ENCODE data around the gene ARHGAP40.

ARHGAP40 gene

DNA sequence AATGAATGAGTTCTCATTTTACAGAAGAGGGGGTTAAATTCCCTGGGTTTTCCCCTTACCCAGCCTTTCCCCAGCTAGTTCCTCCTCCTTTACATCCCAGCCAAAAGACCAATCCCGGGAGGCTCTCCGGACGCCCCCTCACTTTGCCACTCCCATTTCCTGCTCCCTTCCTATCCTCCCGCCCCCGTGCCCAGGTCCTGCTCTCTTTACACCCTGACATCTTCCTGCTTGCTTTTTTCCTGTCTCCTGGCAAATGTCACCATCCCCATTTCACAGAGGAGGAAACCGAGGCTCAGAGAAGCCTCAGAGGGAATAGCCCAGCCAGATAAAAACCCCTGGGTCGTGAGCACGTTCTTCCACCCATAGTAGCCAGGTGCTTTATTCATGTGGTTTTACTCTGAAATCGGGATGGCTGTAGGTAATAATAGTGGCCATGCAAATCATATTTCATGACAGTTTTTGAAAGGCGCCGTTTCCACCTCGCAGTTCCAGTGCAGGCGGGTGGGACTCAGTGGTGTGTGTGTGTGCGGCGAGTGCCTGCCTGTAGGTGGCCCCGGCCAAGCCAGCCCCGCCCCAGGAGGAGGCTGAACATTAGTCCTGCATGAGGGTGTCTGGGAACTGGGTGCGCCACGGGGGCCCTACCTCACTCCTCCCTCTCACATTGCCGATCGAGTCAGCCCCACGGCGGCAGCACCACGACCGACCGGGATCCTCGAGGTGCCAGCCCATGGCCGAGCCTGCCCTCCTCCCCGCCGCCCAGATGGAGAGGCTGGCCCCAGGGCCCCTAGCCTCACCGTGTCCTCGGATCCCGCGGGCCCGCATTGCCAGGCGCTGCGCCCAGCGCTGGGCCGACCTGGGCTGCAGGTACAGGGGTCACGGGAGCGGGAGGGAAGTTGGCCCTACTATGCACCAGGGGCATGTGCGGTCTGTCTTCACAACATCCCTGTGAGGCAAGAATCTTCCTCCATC is at the start of gene ARHGAP40:
Gene ARHGAP40, plus strand, starts transcription at position 594 of the 969 bp plus-strand sequence.
- no peak for DNase-seq

DNA sequence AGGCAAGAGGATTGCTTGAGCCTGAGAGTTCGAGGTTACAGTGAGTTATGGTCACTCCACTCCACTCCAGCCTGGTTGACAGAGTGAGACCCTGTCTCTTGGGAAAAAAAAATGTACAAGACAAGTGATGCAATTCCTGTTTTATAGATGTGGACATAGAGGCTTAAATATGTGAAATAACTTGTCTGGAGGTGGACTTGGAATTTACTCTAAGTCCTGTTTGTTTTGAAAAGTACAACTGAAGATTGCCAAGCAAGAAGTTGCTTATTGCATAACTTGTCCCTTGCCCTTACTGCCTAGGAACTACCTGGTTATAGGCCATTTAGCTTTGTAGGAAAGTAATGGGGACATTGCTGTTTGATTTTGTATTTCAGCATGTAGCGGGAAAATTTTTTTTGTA is 46.6 kb upstream of the ARHGAP40 start:
- no peak for DNase-seq

DNA sequence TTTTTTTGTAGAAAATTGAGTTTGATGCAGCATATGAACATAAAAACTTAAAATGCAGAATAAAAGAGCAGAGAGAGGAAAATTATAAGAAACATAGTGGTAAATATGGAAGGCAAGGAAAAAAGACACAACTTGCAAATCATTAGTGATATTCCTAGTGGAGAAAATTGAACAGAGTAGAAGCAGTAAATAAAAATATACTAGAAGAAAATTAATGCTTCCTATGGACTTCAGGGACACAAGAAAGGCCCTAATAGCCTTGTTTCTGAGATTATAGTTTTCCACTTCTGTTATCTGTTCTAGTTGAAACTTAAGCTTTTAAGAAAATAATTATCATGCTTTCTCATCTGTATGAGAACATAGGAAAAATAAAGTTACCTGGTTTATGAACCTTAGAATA is 46.2 kb upstream of the ARHGAP40 start:
- no peak for DNase-seq

DNA sequence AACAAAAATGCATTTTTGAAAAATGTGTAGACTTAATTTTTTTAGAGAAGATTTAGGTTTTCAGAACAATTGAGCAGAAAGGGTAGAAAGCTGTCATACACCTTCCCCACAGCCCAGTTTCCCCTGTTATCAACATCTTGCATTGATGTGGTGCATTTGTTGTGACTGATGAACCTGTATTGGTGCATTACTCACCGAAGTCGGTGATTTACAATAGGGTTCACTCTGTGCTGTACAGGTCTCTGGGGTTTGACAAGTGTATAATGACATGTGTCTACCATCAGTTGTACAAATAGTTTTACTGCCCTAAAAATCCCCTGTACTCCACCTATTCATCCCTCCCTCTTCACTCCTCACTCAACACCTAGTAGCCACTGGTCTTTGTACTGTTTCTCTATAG is 44.4 kb upstream of the ARHGAP40 start:
- no peak for DNase-seq

DNA sequence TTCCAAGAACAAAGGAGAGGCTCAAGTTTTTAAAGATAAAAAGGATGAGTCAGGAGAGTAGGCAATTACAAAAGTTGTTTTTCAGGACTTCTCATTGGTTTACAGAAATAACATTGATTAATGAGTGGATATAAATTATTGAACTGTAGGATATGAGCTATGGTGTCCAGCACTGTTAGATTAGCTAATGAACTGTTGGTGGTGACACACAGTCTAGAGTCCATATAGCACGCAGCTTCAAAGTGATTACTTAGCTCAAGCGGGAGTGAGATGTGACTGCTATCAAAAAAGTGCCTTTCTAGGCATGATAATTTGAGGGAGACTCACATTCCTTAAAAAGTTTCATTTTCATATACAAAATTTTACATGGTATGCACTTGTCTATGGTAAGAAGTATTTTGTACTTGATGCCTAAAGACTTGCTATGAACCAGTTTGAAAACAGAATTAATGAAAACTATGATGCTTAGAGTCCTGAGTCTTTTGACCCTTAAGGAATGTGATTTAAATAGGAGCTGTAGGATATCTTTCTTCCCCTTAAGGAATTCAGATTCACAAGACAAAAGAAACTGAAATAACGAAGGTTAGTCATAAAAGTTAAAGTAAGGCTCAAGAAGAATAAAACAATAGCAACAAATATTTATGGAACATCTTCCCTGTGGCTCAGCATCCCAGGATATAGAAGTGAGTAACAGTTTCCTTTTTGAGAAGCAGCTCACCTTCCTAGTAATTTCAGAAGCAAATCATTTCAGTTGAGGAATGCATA is 42.8 kb upstream of the ARHGAP40 start:
- no peak for DNase-seq

DNA sequence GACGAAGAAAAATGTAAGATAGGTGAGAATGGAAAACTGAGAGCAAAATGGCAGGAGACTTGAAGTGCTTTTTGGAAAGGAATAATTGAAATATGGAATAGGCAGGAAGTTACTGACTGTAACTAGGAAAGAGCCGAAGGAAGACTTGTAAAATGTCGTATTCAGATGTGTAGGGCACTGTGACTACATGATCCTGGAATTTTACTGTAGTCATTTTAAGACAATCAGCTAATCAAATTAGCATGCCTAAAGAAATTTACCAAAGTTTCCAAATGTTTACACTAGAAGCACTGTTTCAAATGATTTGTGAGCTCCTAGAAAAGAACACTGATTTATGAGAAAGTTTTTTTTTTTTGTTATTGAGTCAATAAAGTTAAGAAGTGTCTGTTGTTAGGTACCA is 41.8 kb upstream of the ARHGAP40 start:
- DNase-seq, result no peak

DNA sequence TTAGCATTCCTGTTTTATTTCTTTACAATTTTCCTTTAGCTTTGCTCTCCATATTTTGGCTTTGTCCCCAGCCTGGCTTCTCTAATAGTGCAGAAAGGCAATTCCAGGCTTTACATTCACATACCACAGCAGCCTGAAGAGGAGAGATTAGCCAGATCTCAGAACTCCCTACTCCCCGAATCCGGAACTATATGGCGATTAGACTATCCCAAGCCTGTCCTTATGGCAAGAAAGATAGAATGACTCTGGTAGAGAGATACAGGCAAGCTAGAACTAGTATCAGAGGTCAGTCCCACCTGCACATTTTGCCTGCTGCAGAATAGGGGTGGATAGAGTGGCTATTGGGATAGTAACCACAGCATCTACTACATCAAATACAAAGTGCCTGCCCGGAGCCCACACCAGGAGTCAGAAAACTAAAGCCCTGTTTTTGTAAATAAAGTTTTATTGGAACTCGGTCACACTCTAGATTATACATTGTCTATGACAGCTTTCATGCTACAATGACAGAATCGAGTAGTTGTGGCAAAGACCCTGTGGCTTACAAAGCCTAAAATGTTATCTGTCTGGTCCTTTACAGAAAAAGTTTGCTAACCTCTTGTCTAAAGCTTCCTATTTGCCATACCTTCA is 37.7 kb upstream of the ARHGAP40 start:
- no peak for DNase-seq

DNA sequence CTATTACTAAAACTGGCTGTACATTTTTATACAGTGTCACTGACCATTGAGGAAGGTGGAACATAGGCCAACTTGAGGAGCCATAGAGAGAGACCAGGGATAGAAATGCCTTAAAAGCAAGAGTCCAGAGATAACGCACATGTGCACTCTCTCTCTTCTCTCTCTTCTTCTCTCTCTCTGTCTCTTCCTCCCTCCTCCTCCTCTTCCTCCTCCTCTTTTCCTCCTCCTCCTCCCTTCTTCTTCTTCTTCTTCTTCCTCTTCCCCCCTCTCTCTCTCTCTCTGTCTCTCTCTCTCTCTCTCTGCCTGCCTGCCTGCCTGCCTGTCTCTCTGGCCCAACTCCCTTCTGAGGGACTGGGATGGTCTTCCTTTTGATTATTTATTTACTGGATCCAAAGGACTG is 36.9 kb upstream of the ARHGAP40 start:
- no peak for DNase-seq

DNA sequence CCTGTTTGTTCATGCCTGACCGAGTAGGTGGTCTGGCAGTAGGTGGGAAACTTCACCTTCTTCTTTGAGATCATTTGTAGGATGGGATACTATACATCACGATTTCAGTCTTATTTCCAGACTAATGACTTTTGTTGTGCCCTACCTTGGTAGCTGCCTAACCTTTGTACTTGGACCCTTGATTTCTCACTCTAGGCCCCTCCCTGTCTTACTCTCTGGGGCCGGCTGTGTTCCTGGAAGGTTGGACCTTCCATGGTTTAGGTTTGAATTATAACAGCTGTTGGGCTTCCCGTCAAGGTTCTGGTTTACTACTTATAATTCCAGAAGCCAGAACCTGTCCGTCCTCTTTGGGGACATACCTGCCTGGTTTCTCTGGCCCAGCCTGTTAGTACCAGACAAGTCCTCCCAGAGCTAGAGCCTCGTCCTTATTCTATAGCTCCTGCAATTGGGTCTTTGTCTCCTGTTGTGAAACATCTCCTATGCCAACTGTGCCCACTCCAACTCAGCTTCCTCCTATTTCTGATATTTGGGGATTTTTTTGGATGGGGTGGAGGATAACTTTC is 35.5 kb upstream of the ARHGAP40 start:
- no peak for DNase-seq

DNA sequence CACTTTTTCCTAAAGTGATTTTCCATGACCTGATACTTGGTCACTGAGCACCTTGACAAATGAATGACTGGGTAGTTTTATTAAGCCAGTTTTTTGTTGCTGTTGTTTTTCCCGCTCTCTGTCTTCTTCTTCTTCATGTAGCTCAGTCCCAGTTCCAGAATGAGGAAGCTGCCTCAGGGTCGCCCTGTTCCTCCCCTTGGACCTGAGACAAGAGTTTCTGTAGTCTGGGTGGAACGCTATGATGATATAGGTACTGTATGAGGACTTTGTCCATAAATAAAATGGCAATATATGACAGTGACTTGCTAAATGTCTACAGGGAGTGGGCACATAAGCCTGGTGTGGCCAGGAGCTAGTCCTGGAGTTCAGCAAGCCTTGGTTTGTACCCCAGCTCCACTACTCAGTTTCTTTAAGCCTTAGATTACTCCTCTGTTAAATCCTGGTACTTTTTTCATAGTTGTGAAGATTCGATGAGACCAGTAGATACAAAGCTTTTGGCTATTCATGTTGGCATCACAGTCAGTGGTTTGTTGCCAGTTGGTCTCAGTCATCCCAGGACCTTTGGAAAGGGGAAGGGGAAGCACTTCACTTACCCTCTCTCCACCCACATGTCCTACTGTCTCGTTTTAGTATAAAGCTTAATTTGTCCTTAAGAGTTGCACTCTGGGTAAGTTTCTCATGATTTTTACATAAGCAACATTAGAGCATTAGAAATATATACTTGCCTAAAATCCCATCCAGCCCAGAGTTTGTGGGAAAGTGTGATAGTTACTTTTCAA is 31.7 kb upstream of the ARHGAP40 start:
- no peak for DNase-seq

DNA sequence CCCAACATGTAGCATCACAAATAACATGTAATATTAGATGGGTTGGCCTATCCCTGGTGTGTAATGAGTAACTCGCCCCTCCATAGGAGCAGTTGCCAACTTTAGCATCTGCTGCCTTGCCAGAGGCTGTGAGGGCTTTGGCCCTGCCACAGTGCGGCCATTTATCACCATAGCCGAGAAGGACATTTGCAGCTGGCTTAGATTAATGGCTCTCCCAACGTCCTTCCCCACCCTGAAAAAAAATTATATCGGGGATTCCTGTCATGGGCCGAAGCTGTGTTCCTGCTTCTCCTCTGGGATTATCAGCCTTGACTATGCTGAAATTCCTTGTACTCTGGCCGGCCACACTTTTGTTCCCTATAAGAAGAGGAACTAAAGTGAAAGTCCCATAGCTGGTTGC is 28.2 kb upstream of the ARHGAP40 start:
- DNase-seq, result no peak

DNA sequence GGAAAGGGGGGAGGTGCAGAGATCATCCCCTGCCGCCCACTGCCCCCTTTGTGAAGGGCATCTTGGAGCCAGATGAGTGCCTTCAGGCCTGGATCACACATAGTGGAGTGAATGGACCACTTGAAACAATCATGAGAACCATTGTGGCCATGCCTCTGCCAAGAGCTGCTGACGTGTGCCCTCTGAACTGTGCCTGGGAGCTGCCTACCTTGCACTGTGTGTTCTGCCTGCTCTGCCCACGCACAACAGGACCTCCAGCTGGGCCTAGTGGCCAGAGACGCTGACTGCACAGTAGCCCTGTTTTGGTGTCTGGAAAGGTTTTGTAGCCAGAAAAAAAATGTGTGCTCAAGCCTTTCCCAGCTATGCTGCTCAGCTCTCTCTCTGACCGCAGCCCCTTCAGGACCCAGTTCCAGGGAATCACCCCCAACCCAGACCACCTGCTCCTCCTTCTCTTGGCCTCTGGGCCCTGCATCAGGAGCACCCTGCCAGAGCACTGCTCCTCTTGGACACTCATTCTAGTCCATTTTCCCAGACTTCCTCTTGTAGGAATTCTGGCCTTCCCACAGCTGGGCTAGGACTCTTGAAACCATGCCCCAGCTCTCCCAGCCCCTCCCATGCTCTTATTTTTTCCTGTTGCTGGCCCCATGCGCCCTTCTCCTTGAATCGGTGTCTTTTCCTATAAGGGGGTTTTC is 22.2 kb upstream of the ARHGAP40 start:
- no peak for DNase-seq

DNA sequence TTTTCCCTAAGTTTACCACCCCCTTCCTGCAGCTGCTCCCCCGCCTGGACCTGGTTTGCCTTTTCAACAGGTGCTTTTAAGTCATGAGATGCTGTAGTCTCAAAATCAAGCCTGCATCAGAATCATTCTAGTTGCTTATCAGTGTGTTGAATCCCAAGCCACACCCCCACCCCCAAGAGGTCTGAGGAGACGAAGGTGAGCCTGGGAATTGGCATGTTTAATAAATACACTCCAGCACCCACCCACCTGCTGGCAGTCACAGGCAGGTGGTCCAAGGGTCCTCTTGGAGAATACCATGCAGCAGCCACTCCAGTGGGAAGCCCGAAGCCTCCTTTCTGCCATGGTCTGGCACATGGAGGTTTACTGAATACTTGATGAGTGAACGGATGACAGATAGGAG is 21.7 kb upstream of the ARHGAP40 start:
- no peak for DNase-seq

DNA sequence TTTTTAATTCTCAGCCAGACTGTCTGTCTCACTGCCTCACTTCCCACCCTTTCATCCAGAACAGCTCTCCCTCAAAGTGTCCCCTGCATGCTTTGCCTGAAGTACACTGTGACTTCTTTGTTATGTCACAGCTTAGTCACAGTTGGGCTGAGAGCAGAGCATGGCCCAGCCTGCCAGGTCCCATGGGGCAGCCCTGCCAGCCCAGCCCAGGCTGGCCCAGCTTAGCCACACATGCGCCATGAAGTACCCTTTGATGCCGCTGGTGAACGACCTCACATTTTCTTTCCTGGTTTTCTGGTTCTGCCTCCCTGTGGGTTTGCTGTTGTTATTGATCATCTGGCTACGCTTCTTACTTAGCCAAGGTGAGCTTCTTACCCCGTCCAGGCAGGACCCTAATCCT is 20.6 kb upstream of the ARHGAP40 start, which contains the start of gene ADIG:
Gene ADIG, plus strand, starts transcription at position 185 of the 400 bp plus-strand sequence. Its CDS starts 54 bp downstream, at position 239.
- no peak for DNase-seq

DNA sequence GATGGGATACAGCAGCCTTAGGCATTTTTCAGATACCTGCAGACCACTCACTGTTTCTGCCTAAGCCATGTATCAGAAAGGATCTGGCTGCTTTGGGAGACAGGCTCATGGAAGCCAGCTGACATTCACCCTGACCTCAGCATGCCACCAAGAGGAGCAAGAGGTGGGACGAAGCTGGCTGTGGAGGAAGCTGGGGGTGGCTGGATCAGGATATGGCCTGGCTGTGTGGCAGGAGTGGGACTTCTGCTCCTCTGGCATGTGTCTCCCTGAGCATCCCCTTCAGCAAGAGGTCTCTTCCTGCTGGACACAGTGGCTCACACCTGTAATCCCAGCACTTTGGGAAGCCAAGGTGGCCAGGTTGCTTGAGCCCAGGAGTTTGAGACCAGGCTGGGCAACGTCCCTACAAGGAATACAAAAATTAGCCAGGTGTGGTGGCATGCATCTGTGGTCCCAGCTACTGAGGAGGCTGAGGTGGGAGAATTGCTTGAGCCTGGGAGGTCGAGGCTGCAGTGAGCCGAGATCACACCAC is 19.7 kb upstream of the ARHGAP40 start:
- no peak for DNase-seq

DNA sequence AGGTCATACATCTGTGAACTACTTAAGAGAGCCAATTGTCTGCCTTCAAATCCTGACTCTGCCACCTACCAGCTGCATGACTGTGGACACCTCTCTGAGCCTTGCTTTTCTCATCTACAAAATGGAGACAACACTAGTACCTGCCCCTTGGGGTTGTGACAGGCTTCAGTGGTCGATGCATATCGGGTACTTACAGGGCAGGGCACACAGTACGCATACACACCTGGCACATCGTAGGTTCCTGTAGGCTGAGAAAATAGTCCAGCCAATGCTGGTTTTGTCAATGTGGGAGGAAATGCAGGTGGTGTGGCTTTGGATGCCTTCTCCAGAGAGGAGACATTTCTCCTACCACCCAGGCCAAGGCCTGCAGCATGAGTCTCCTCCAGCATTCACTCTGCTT is 18.3 kb upstream of the ARHGAP40 start:
- DNase-seq, result no peak

DNA sequence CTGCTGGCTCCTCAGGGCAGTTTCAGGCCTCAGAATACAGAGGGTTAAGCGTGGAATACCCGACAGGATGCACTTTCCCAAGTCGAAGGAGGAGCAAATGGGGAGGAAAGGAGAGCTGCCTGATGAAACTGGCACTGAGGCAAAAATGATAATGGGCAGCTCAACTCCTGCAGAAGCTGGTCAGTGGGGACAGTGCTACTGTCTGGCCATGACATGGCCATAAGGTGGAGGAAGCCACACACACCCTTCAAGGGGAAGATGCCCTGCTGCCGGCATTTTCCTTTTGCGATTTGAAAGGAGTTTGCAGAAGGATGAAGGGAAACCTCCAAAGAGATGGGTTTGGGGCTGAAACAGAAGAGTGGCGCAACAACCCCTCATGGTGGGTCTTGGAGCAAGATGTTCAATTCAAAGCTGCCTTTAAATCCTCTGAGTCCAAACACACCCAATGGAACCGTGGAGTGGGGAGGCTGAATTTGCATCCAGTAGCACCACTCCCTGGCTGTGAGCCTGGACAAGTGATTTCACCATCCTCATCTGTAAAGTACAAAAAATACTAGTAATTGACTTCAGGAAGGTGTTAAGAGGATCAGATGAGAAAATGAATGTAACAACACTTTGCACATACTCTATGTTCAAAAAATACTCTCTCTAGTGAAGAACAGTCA is 17.4 kb upstream of the ARHGAP40 start:
- DNase-seq, result no peak

DNA sequence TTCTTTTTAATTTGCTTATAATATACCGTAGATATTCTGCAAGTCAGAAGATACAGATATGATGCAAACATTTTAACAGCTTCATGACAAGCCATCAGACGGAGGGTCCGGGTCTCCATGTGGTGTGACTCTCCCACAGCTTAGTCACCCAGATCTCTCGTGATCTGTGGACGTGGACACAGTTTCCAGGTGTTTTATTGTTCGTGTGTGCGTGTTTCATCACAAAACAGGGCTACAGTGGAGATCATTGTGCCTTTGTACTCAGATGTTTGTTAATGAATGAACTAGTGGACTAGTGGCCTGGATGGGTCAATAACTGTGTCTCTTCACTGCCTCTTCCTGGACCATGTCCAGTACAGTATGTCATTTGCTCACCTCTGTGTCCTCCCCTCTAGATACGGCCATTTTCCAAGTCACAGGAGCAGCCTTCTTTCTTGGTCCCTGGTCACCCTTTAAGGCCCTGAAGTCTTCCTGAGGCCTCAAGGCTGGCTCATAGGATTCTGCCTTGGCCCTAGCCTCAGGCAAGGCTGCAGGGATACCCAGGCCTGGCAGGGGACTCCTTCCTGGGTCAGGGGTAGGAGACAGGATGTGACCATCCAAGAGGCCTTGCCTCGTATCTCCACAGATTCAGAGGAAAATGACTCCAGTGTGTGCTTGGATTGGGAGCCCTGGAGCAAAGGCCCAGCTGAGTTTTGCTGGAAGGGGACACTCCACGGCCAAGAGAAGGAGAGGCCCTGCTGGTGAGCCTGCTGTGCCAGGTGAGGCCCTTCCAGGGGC is 16.0 kb upstream of the ARHGAP40 start:
- no peak for DNase-seq

DNA sequence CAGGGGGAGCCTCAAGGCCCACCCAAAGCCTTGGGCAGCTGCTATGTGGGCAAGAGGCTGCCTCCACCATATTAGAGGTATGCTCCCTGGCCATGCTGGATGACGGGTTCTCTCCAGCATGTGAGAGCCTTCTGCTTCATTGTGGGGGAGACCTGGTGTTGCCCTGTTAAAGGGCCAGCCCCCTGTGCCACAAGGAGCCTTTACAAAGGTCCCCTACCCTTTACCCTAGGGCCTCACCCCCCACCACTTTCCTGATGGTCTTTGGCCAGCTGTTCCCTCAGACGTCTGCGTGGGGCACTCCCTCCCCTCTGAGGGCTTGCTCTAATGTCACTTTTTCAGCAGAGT is 15.5 kb upstream of the ARHGAP40 start:
- DNase-seq, result no peak

DNA sequence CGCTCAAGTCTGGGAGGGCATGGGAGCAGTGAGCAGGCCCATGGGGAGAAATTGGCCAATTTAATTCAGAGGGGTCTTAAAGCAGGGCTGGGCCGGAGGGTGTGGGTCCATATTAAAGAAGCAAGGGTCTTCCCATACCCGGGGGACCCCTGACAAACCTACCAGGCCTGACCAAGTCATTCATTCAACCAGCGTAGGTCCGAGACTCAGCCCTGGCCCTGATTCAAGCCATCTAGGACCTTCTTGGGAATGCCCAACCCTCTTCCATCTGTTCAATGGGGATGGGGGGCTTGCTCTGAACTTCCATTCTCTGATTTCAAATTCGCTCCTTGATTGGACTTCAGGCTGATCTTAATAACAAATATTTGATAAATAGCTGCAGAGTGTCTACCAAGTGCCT is 13.3 kb upstream of the ARHGAP40 start:
- no peak for DNase-seq

Measured in NCI-H1930 (cell line).